Suprapubic skin (tissue), 3 donors: ENCODE results near the gene NOSIP.

Experiments used
- POLR2A ChIP-seq, 2 donors: fragments of 450-650 bp; IDR thresholded peaks; one replicate each; pipeline ENCODE4 v1.6.1; 2017; ENCODE audit warnings: antibody characterized with exemption in 2 of 2, mild to moderate bottlenecking in 2 of 2, moderate library complexity in 2 of 2
- TF ChIP-seq, protein P1 (sequence below), 2 donors: fragments of 200-600 bp in 1 of 2; fragments of 450-650 bp in 1 of 2; sonication (generic) in 1 of 2; IDR thresholded peaks; one replicate each; pipeline ENCODE4 v1.5.1; 2016 to 2019; ENCODE audit warnings: antibody characterized with exemption in 2 of 2, mild to moderate bottlenecking in 1 of 2, moderate library complexity in 1 of 2

DNA sequence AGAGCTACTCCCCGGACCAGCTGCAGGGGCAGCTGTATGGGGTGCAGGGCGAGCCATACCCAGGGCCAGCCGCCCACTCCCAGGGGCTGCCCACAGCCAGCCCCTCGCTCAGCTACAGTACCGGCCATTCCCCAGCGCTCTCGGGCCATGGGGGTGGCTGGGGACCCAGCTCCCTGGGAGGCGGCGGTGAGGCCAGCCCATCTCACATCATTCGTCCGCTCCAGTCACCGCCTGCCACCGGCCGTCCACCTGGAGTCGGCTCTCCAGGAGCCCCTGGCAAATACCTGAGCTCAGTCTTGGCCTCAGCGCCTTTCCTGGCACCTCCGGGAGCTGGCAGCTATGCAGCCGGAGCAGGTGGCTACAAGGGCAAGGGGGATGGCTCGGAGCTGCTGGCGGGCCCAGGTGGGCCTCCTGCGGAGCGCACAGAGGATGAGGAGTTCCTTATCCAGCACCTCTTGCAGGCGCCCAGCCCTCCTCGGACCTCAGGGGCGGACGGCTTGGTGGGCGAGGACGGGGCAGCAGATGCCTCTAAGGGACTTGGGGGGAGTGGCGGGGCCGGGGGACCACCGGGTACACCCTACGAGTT, 15.6 kb upstream of the NOSIP start:
- no peak for TF ChIP-seq POLR2A (IDR thresholded peaks at IDR 0.05)
- TF ChIP-seq, protein P1, sequence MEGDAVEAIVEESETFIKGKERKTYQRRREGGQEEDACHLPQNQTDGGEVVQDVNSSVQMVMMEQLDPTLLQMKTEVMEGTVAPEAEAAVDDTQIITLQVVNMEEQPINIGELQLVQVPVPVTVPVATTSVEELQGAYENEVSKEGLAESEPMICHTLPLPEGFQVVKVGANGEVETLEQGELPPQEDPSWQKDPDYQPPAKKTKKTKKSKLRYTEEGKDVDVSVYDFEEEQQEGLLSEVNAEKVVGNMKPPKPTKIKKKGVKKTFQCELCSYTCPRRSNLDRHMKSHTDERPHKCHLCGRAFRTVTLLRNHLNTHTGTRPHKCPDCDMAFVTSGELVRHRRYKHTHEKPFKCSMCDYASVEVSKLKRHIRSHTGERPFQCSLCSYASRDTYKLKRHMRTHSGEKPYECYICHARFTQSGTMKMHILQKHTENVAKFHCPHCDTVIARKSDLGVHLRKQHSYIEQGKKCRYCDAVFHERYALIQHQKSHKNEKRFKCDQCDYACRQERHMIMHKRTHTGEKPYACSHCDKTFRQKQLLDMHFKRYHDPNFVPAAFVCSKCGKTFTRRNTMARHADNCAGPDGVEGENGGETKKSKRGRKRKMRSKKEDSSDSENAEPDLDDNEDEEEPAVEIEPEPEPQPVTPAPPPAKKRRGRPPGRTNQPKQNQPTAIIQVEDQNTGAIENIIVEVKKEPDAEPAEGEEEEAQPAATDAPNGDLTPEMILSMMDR (IDR thresholded peaks at IDR 0.05), result no peak
